RWPE1 (cell line): Measurements from ENCODE around the gene ADAM12.
A peak's percentile ranks its signal among the peaks of the same experiment; 100 is the strongest.

ENCODE experiments used
- CTCF ChIA-PET: fragments of 350-600 bp; sonication (Branson Sonifier 250); formaldehyde crosslinking; extraction: SDS; loops from one replicate; lab custom pipeline; 2021; lab: Yijun Ruan, JAX
- POLR2A ChIA-PET: fragments of 400-600 bp; formaldehyde crosslinking; extraction: SDS; loops from one replicate; lab custom pipeline; 2020; ENCODE audit warnings: antibody characterized with exemption; ENCODE audit not compliant: low non-redundant PET; lab: Yijun Ruan, JAX
- DNase-seq: peaks from one replicate; pipeline ENCODE4 v3.0.0; 2012; ENCODE audit warnings: low spot score
- H3K27ac ChIP-seq: fragments of 450-650 bp; 2 replicates; pipeline ENCODE4 v1.5.1; 2017
- TF ChIP-seq, protein P1 (sequence below): fragments of 450-650 bp; conservative IDR thresholded peaks from 2 replicates; pipeline ENCODE4 v1.5.1; 2017; ENCODE audit warnings: low read depth, mild to moderate bottlenecking

ADAM12 gene

DNA sequence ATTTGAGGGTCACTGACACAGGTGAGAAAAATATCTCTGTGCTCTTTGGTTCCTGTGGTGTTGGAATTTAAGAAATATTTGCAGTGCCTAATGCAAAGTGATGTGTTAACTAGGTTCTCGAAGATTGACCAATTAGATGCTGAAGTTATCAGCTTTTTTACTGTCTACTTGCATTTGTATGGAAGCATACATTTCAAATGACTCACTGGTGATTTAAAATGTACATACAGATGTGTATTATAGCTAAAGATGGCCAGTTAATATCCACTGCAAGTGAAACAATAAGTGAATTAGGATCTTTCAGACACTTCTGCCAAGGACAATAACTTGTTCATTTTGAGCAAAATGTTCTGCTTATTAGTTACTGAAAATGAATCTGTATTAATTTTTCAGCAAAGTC, 287.0 kb downstream of the ADAM12 start:
- ChIA-PET POLR2A (no interaction called here), CTCF (interaction anchor here (0.7 kb wide), 1 partner anchor 31 kb away, joined by 3 read pairs; no protein-coding TSS in a partner anchor)
- TF ChIP-seq, protein P1, sequence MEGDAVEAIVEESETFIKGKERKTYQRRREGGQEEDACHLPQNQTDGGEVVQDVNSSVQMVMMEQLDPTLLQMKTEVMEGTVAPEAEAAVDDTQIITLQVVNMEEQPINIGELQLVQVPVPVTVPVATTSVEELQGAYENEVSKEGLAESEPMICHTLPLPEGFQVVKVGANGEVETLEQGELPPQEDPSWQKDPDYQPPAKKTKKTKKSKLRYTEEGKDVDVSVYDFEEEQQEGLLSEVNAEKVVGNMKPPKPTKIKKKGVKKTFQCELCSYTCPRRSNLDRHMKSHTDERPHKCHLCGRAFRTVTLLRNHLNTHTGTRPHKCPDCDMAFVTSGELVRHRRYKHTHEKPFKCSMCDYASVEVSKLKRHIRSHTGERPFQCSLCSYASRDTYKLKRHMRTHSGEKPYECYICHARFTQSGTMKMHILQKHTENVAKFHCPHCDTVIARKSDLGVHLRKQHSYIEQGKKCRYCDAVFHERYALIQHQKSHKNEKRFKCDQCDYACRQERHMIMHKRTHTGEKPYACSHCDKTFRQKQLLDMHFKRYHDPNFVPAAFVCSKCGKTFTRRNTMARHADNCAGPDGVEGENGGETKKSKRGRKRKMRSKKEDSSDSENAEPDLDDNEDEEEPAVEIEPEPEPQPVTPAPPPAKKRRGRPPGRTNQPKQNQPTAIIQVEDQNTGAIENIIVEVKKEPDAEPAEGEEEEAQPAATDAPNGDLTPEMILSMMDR = no peak
- no peak overlapping the region for H3K27ac ChIP-seq
- DNase-seq = no peak

DNA sequence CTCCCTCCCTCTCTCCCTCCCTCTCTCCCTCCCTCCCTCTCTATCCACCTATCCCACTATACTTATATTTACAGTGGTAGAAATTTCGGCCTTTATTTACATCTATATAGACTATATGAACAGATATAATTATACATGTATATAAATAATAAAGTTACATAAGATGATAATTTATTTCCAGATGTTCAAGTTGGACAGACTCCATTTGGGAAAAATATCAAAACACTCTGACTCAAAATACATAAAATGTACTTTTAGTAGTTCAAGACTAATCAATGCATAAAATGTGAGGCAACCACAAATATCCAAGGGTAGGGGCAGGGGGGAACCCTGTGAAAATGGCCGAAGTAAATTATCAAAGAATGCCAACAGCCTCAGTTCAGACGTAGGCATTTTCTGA, 288.9 kb downstream of the ADAM12 start:
- TF ChIP-seq, protein P1 = no peak
- ChIA-PET POLR2A (no interaction called here), CTCF (interaction anchor here (1.0 to 1.4 kb wide), 2 partner anchors 17 to 165 kb away, joined by 3 read pairs; no protein-coding TSS in a partner anchor)
- H3K27ac ChIP-seq = no peak overlapping the region
- DNase-seq = no peak

DNA sequence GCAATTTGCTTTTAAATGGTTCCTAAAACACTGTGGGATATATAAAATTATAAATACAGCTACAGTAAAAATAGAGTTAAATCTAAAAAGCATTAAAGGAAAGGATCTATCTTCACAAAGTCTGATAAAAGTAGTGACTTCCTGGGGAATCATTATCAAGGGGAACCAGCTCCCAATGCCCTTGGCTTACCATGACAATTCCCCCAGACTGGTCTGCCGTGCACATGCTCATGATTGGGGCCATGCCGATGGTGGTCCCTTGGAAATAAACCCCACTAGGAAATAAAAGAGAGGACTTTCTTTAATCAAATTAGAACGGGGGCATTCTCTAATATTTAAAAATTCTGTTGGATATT, 290.1 kb downstream of the ADAM12 start:
- POLR2A ChIA-PET = no interaction called here
- CTCF ChIA-PET = interaction anchor here (0.5 to 1.5 kb wide), 6 partner anchors 18 to 475 kb away, joined by 3 to 5 read pairs (median 4); no protein-coding TSS in a partner anchor
- H3K27ac ChIP-seq = no peak overlapping the region
- TF ChIP-seq, protein P1 = no peak
- DNase-seq = no peak

DNA sequence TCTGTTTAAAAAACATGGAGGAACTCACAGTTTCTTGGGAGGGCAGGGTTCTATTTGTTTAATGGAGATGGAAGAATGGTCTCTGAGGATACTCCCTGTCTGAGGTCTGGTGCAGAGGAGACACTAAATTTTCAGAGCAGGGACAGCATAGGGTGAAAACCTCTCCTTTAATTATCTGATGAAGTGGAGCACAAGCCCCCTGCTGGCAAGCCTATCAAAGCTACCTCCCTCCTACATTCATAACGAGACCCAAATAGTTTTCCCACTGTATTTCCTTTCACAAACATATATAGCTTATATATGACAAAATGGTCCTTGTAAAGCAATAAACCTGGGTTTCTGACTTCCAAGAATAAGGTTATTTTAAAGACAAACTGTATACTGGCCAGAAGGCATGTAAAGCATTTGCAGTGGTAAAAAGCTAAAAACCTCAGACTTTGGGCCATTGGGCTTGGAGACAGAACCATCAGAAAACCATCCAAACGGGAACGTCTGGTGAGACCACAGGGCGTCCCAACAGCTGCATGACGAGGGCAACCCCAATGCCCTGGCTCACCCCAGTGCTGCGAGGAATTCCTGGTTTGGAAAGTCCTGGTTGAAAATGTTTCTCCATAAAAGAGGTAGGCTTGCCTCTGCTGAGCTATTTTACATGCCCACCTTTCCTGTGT, 290.6 kb downstream of the ADAM12 start:
- DNase-seq = peak; percentile 26
- no peak overlapping the region for H3K27ac ChIP-seq
- ChIA-PET CTCF (interaction anchor here (0.5 to 1.5 kb wide), 6 partner anchors 19 to 476 kb away, joined by 3 to 5 read pairs (median 4); no protein-coding TSS in a partner anchor), POLR2A (no interaction called here)
- TF ChIP-seq, protein P1 = no peak

DNA sequence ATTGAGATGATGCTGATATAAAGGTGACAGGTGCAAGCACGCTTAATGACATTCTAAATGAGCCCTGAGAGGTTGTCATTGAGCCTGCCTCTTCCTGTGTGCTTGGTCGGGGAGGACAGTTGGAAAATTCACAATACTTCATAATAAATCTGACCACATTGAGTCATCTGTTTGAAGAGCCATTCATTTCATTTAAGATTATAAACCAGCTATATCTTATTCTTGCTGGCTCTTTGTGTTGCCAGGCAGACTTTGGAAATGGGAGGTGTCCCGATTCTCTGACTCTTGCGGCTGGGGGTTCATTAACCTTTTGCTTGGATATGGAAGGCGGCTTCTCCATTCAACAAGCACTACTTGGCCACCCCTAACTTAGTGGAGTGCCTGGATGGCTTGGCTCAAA, 293.7 kb downstream of the ADAM12 start:
- TF ChIP-seq, protein P1 = no peak
- no peak for DNase-seq
- H3K27ac ChIP-seq = no peak overlapping the region
- ChIA-PET POLR2A (no interaction called here), CTCF (no interaction called here)

DNA sequence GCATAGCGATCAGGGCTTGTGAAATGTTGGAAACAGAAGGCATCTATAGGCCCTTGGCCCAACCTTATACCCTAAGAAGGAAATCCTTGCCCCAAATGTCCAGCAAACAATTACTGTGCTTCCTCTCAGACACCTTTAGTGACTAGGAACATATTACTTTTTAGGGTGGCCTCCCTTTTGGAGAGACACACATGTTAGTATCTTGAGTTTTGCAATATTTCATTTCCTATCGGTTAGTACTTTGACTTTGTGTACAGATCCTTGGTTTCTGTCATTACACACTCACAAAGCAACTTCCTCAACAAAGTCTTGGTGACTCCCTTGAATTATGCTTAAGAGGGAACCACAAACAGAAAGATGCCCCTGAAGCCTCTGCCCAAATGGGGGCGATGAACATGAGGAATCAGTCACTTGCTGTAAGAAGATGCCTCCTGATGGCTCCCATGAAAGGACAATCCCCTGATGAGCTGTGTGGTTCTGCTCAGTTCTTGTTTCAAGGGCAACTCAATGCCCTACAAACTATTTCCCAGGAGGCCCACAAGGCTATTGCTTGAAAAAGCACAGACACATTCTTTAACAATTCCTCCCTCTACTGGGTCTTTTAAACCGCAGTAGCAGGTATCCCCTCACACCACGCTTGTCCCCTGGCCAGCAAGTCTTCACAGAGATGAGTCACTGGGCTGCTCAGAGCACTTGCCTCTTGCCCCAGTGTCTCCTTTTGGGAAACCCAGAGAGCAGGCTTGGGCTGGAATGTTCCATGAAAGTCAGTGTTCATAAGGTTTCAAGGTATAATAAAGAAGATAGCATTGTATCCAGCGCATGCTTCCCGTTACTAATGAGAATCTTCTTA, 295.7 kb downstream of the ADAM12 start:
- POLR2A ChIA-PET = no interaction called here
- no peak for DNase-seq
- CTCF ChIA-PET = no interaction called here
- H3K27ac ChIP-seq = no peak overlapping the region
- TF ChIP-seq, protein P1 = no peak
